Uterus (tissue), 4 donors: Measurements from ENCODE around the gene ANKRD24. TPM values are rescaled to one million over a fixed set of nuclear protein-coding genes. Genes with fewer than 3 reads are reported as not detected.

Experiments used
- DNase-seq, 2 donors: peaks; one replicate each; pipeline ENCODE4 v3.0.0-alpha.2; 2019 to 2020
- H3K27ac ChIP-seq, 2 donors: fragments of 200-600 bp; sonication (generic); 1 replicate in 1 of 2; 2 replicates in 1 of 2; pipeline ENCODE4 v1.5.1; 2016 to 2018
- H3K27me3 ChIP-seq, 2 donors: fragments of 200-600 bp; sonication (generic); one replicate each; pipeline ENCODE4 v1.5.1; 2018 to 2019; ENCODE audit warnings: control low read depth in 1 of 2
- H3K36me3 ChIP-seq, 2 donors: fragments of 200-600 bp; sonication (generic); one replicate each; pipeline ENCODE4 v1.5.1; 2019; ENCODE audit warnings: control low read depth in 1 of 2
- H3K4me1 ChIP-seq, 2 donors: fragments of 200-600 bp; sonication (generic); one replicate each; pipeline ENCODE4 v1.5.1; 2018 to 2019; ENCODE audit warnings: control low read depth in 1 of 2
- H3K4me3 ChIP-seq, 2 donors: fragments of 200-600 bp; sonication (generic); 1 replicate in 1 of 2; 2 replicates in 1 of 2; pipeline ENCODE4 v1.5.1; 2018 to 2019; ENCODE audit warnings: mild to moderate bottlenecking in 1 of 2
- H3K9me3 ChIP-seq, 2 donors: fragments of 200-600 bp; sonication (generic); one replicate each; pipeline ENCODE4 v1.5.1; 2019; ENCODE audit warnings: control low read depth in 1 of 2
- CTCF ChIP-seq, 4 experiments: fragments of 200-600 bp in 2 of 4; fragments of 450-650 bp in 2 of 4; sonication (generic) in 2 of 4; IDR thresholded peaks; one replicate each; pipeline ENCODE4 v1.5.1; 2016 to 2019; ENCODE audit warnings: antibody characterized with exemption in 4 of 4, mild to moderate bottlenecking in 2 of 4, moderate library complexity in 1 of 4
- POLR2A ChIP-seq, 2 donors: fragments of 450-650 bp; IDR thresholded peaks; one replicate each; pipeline ENCODE4 v1.6.1; 2016; ENCODE audit warnings: antibody characterized with exemption in 2 of 2, mild to moderate bottlenecking in 1 of 2, moderate library complexity in 1 of 2
- intact Hi-C: fragments of 100-400 bp; cut with DNase I; formaldehyde crosslinking; loops from one replicate; pipeline ENCODE4 v1.15.1; 2023; ENCODE audit warnings: low total_unique reads
- total RNA-seq, 4 donors: library from RNA; depleted of rRNA in 3 of 4; stranded (reverse); fragments of >200 nt in 3 of 4; gene quantifications; one replicate each; pipeline versions ENCODE4 v1.1.0 to v1.2.4, GENCODE V29; 2014 to 2023
- donor health status: DM: yes; HTN: yes; CAD: no.

ANKRD24 gene
- total RNA-seq, 4 donors from 2014 or later = 0.64 to 1.8 (median 1.2) TPM; not detected in 1

DNA sequence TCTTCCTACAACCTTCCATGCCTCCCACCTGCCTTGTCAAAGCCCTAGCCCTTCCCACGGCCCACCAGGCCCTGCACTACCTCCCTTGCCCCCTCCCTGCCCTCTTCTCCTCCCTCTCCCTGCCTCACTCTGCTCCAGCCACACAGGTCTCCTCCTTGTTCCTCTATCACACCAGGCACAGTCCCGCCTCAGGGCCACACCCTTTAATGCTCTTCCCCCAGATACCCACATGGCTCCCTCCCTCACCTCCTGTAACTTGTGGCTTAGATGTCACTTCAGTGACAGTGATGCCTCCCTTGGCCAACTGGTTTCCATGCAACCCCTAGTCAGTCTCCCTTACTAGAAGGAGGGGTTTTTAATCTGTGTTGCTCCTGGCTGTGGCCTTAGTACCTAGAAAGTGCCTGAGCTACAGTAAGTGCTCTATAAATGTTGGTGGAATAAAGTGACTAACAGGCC is 1.4 kb upstream of the ANKRD24 start:
- intact Hi-C loops = no loop called here
- no peaks in the 10 kb centered on the region for H3K27me3 ChIP-seq
- H3K36me3 ChIP-seq = no peaks in the 10 kb centered on the region
- no peak overlapping the region for H3K27ac ChIP-seq
- TF ChIP-seq POLR2A (IDR thresholded peaks at IDR 0.05) (no peak), CTCF (IDR thresholded peaks at IDR 0.05) (no peak)
- H3K9me3 ChIP-seq = no peaks in the 10 kb centered on the region
- no peak overlapping the region for H3K4me3 ChIP-seq
- H3K4me1 ChIP-seq = peaks cover 0 to 9% of the 10 kb centered on the region in 2 donors
- no peak for DNase-seq

GRCh38 chr19:4183967-4184717 is 1.7 kb downstream of the ANKRD24 start:
- DNase-seq = no peak
- no peak overlapping the region for H3K4me3 ChIP-seq
- TF ChIP-seq POLR2A (IDR thresholded peaks at IDR 0.05) = no peak
- TF ChIP-seq CTCF (IDR thresholded peaks at IDR 0.05) = no peak
- H3K27ac ChIP-seq = no peak overlapping the region
- no peaks in the 10 kb centered on the region for H3K9me3 ChIP-seq
- H3K4me1 ChIP-seq = peaks cover 0 to 9% of the 10 kb centered on the region in 2 donors
- intact Hi-C loops = no loop called here
- no peaks in the 10 kb centered on the region for H3K27me3 ChIP-seq
- no peaks in the 10 kb centered on the region for H3K36me3 ChIP-seq

GRCh38 chr19:4184718-4185352 is 2.3 kb downstream of the ANKRD24 start:
- TF ChIP-seq CTCF (IDR thresholded peaks at IDR 0.05) (no peak), POLR2A (IDR thresholded peaks at IDR 0.05) (no peak)
- DNase-seq = no peak
- no peaks in the 10 kb centered on the region for H3K36me3 ChIP-seq
- no peaks in the 10 kb centered on the region for H3K27me3 ChIP-seq
- H3K27ac ChIP-seq = no peak overlapping the region
- intact Hi-C loops = no loop called here
- H3K4me1 ChIP-seq = peaks cover 0 to 9% of the 10 kb centered on the region in 2 donors
- no peak overlapping the region for H3K4me3 ChIP-seq
- H3K9me3 ChIP-seq = no peaks in the 10 kb centered on the region

DNA sequence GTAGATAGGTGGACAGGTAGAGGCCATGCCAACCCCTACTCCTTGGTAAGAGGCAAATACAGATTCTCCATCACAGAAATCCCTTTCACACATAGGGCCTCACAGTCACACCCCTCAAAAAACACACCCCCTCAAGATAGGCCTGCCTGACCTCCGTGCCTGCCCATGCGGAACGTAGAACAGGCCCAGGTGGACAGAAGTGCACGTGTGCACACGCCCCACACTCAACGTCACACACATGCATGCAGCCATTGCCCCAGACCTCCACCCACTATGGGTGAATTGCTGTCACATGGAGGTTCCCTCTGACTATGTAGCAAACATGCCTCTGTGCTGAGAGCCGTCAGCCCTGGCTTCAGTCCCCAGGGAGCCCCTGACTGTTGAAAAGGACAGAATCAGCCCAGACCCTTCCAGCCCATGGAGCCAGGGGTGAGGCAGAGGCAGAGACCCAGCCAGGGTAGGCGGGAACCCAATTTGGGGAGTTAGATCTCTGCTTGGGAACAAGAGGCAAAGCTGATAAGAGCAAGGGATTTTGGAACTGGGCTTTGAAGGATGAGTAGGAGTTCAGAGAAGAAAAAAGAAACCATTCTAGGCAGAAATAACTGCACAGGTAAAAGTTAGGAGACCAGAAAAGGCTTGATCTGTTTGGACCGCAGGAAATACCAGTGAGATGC is 3.1 kb downstream of the ANKRD24 start:
- intact Hi-C loops = no loop called here
- H3K36me3 ChIP-seq = no peaks in the 10 kb centered on the region
- no peak for TF ChIP-seq CTCF (IDR thresholded peaks at IDR 0.05)
- TF ChIP-seq POLR2A (IDR thresholded peaks at IDR 0.05) = no peak

More for the DNA sequence above, 3.1 kb downstream of the ANKRD24 start:
- Histone ChIP-seq H3K27me3 (no peaks in the 10 kb centered on the region), H3K27ac (no peak overlapping the region), H3K4me3 (no peak overlapping the region), H3K9me3 (no peaks in the 10 kb centered on the region), H3K4me1 (peaks cover 0 to 9% of the 10 kb centered on the region in 2 donors)
- DNase-seq = no peak
